BE2C (cell line): ENCODE measurements around the gene POLN.

ENCODE experiments used
- DNase-seq: peaks from one replicate; pipeline ENCODE4 v3.0.0-alpha.2; 2020
- H3K27me3 ChIP-seq: fragments of 250-450 bp; sonication (Bioruptor Pico); 2 replicates; pipeline ENCODE4 v1.5.1; 2020; ENCODE audit warnings: mild to moderate bottlenecking
- H3K36me3 ChIP-seq: fragments of 250-450 bp; sonication (Bioruptor Pico); 2 replicates; pipeline ENCODE4 v1.5.1; 2020; ENCODE audit warnings: mild to moderate bottlenecking
- H3K4me1 ChIP-seq: fragments of 250-450 bp; sonication (Bioruptor Pico); 2 replicates; pipeline ENCODE4 v1.5.1; 2020
- H3K4me3 ChIP-seq: 2 replicates; pipeline ENCODE4 v1.5.1; 2011; ENCODE audit warnings: low read depth, low read length
- H3K9me3 ChIP-seq: fragments of 250-450 bp; sonication (Bioruptor Pico); 2 replicates; pipeline ENCODE4 v1.5.1; 2020
- CTCF ChIP-seq: IDR thresholded peaks from 2 replicates; pipeline ENCODE4 v1.5.1; 2012; ENCODE audit warnings: mild to moderate bottlenecking, low read depth, low read length

The POLN gene

GRCh38 chr4:2141022-2141761 is 100.7 kb downstream of the POLN start:
- no peaks in the 10 kb centered on the region for H3K9me3 ChIP-seq
- H3K36me3 ChIP-seq: no peaks in the 10 kb centered on the region
- no peaks in the 10 kb centered on the region for H3K27me3 ChIP-seq
- TF ChIP-seq CTCF: no peak
- DNase-seq: no peak
- no peaks in the 10 kb centered on the region for H3K4me1 ChIP-seq
- H3K4me3 ChIP-seq: no peak overlapping the region

GRCh38 chr4:2138846-2139500 is 102.9 kb downstream of the POLN start:
- DNase-seq: no peak
- TF ChIP-seq CTCF: no peak
- Histone ChIP-seq H3K36me3 (no peaks in the 10 kb centered on the region), H3K4me1 (no peaks in the 10 kb centered on the region), H3K9me3 (no peaks in the 10 kb centered on the region), H3K27me3 (no peaks in the 10 kb centered on the region), H3K4me3 (no peak overlapping the region)

- Histone ChIP-seq H3K27me3 (no peaks in the 10 kb centered on the region), H3K4me1 (no peaks in the 10 kb centered on the region), H3K36me3 (no peaks in the 10 kb centered on the region), H3K4me3 (no peak overlapping the region), H3K9me3 (peaks cover 2% of the 10 kb centered on the region; the same call in 1 of the 2 replicates)
- no peak for TF ChIP-seq CTCF
- no peak for DNase-seq
Observed at GRCh38 chr4:2136726-2137125, 105.2 kb downstream of the POLN start.

DNA sequence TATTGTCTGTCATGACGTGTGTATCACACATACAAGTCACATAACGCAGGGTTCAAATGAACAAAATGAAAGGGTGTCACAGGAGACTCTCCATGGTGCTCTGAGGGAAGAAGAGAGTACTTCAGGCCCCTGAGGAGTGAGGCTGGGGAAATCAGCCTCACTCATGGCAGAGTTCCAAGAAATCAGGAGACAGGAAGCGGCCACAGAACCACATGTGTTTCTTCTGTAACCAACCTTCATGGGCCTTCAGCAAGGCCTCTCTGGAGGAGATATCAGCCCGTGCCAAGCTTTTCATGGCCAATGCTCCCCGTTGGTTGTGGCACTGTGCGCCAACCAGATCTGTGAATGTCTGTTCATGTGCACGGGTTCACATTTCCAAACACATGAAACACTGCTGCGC is 106.8 kb downstream of the POLN start:
- Histone ChIP-seq H3K27me3 (no peaks in the 10 kb centered on the region), H3K36me3 (no peaks in the 10 kb centered on the region), H3K9me3 (peaks cover 3% of the 10 kb centered on the region; the same call in 1 of the 2 replicates), H3K4me1 (no peaks in the 10 kb centered on the region), H3K4me3 (no peak overlapping the region)
- no peak for TF ChIP-seq CTCF
- DNase-seq: no peak

DNA sequence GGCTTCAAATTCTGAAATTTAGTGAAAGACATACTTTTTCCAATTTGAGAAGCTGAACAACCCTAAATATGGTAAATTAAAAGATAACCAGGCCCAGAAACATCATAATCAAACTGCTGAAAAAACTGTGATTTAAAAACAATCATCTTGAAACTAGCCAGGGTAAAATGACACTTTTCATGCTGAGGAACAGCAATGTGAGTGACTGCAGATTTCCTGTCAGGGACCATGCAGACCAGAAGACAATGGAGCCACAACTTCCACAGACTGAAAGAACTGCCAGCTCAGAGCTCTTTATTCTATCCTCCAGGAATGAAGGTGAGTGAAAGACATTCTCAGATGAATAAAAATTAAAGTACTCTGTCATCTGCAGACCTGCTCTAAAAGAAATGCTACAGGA is 109.5 kb downstream of the POLN start:
- TF ChIP-seq CTCF: no peak
- Histone ChIP-seq H3K36me3 (no peaks in the 10 kb centered on the region), H3K4me3 (no peak overlapping the region), H3K9me3 (peaks cover 3% of the 10 kb centered on the region; the same call in 1 of the 2 replicates), H3K27me3 (no peaks in the 10 kb centered on the region), H3K4me1 (no peaks in the 10 kb centered on the region)
- no peak for DNase-seq
